ENCODE measurements around the gene DKK2.

Gene DKK2

GRCh38 chr4:107060388-107060787 is 24.3 kb upstream of the DKK2 start:
- H3K36me3 ChIP-seq, result no peaks in the 10 kb centered on the region
- no peak overlapping the region for H3K9ac ChIP-seq
- H4K20me1 ChIP-seq, result no peaks in the 10 kb centered on the region
- no peak overlapping the region for H3K27ac ChIP-seq
- peak overlapping the region in 3 of 11 experiments; percentile 28 to 69 (median 57); a peak in 3 of 22 replicates for H3K4me2 ChIP-seq
- H3K4me3 ChIP-seq, result no peak overlapping the region
- H3K4me1 ChIP-seq, result peaks cover 0 to 48% (median 6%) of the 10 kb centered on the region in 10 experiments; a peak in 11 of 20 replicates
- no peaks in the 10 kb centered on the region for H3K27me3 ChIP-seq
- peaks cover 0 to 5% (median 0%) of the 10 kb centered on the region in 11 experiments; a peak in 3 of 22 replicates for H3K9me3 ChIP-seq (replicated peaks in 1 of 11)
- no peak for TF ChIP-seq Cebpa-rat (IDR thresholded peaks at IDR 0.05)

GRCh38 chr4:107058828-107059227 is 22.7 kb upstream of the DKK2 start:
- peak overlapping the region in 4 of 11 experiments; percentile 16 to 69 (median 55); a peak in 5 of 22 replicates for H3K4me2 ChIP-seq
- no peaks in the 10 kb centered on the region for H4K20me1 ChIP-seq
- H3K9me3 ChIP-seq (replicated peaks in 1 of 11), result peaks cover 0 to 5% (median 0%) of the 10 kb centered on the region in 11 experiments; a peak in 3 of 22 replicates
- H3K27ac ChIP-seq, result peak overlapping the region in 2 of 11 experiments; percentile 27 to 31; a peak in 3 of 22 replicates
- no peaks in the 10 kb centered on the region for H3K36me3 ChIP-seq
- H3K4me1 ChIP-seq, result peaks cover 0 to 33% (median 0%) of the 10 kb centered on the region in 10 experiments; a peak in 6 of 20 replicates
- H3K9ac ChIP-seq, result no peak overlapping the region
- no peaks in the 10 kb centered on the region for H3K27me3 ChIP-seq
- TF ChIP-seq Cebpa-rat (IDR thresholded peaks at IDR 0.05), result no peak
- H3K4me3 ChIP-seq, result no peak overlapping the region

DNA sequence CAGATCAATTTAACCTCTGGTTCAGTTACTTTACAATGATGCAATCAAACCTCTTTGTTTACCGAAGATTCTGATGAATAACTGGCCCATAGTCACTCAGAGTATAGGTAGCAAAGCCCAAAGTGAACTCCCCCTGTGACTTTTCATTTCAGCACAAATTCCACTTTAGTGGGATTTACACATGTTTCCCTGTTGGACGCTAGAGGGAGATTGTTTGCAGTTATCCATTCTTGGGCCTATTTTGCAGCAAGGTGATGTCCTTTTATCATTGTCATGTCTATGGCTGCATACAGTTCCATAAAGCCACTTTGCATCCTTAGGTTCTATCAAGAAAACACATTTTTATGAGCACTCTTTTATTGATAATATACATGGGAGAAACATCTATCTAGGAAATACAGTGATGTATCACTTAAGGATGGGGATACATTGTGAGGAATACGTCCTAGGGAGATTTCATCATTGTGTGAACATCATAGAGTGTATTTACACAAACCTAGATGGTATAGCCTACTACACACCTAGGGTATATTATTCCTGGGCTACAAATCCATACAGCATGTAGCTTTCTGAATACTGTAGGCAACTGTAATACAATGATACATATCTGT is 14.5 kb upstream of the DKK2 start:
- Histone ChIP-seq H3K4me1 (no peaks in the 10 kb centered on the region), H4K20me1 (no peaks in the 10 kb centered on the region), H3K4me3 (no peak overlapping the region), H3K9me3 (replicated peaks in 1 of 11) (peaks cover 3 to 19% (median 9%) of the 10 kb centered on the region in 11 experiments; a peak in 21 of 22 replicates), H3K9ac (no peak overlapping the region), H3K27me3 (no peaks in the 10 kb centered on the region), H3K36me3 (no peaks in the 10 kb centered on the region), H3K4me2 (no peak overlapping the region), H3K27ac (no peak overlapping the region)
- TF ChIP-seq Cebpa-rat (IDR thresholded peaks at IDR 0.05), result no peak

- H3K4me2 ChIP-seq, result no peak overlapping the region
- H3K4me3 ChIP-seq, result no peak overlapping the region
- peaks cover 8 to 26% (median 14%) of the 10 kb centered on the region in 11 experiments; a peak in 21 of 22 replicates for H3K9me3 ChIP-seq (replicated peaks in 1 of 11)
- no peaks in the 10 kb centered on the region for H4K20me1 ChIP-seq
- no peak overlapping the region for H3K9ac ChIP-seq
- no peaks in the 10 kb centered on the region for H3K36me3 ChIP-seq
- H3K27me3 ChIP-seq, result no peaks in the 10 kb centered on the region
- TF ChIP-seq Cebpa-rat (IDR thresholded peaks at IDR 0.05), result no peak
- H3K27ac ChIP-seq, result no peak overlapping the region
- no peaks in the 10 kb centered on the region for H3K4me1 ChIP-seq
Observed at GRCh38 chr4:107046261-107046660, 10.1 kb upstream of the DKK2 start.

DNA sequence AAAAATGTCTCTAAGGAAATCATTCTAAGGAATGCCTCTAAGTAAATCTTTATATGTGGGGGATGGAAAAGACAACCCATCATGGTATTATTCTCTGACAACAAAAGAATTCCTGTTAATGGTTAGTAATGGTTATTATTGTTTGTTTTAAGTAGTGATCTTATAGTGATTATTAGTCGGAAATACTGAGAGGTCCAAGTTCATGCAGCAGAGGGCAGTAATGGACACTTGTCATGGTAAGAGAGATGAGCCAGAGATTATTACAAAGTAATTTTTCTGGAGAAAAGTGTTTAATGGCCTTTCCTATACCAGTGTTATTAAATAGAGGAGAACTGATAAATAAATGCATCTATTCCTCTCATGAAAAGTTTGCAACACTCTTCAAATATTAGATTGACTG is 8.1 kb upstream of the DKK2 start:
- Histone ChIP-seq H3K4me1 (no peaks in the 10 kb centered on the region), H3K4me3 (no peak overlapping the region), H3K27ac (no peak overlapping the region), H3K9me3 (replicated peaks in 1 of 11) (peaks cover 8 to 33% (median 14%) of the 10 kb centered on the region in 11 experiments; a peak in 21 of 22 replicates), H3K9ac (no peak overlapping the region), H3K36me3 (no peaks in the 10 kb centered on the region), H3K4me2 (no peak overlapping the region), H3K27me3 (no peaks in the 10 kb centered on the region), H4K20me1 (no peaks in the 10 kb centered on the region)
- TF ChIP-seq Cebpa-rat (IDR thresholded peaks at IDR 0.05), result no peak

- H3K27me3 ChIP-seq, result peaks cover 3 to 40% (median 37%) of the 10 kb centered on the region in 11 experiments; a peak in 20 of 22 replicates
- H3K27ac ChIP-seq, result no peak overlapping the region
- no peak overlapping the region for H3K4me3 ChIP-seq
- no peaks in the 10 kb centered on the region for H4K20me1 ChIP-seq
- H3K9ac ChIP-seq, result no peak overlapping the region
- H3K36me3 ChIP-seq, result no peaks in the 10 kb centered on the region
- peaks cover 0 to 14% (median 0%) of the 10 kb centered on the region in 10 experiments; a peak in 4 of 20 replicates for H3K4me1 ChIP-seq
- no peak; a peak in 1 of 22 replicates for TF ChIP-seq Cebpa-rat (IDR thresholded peaks at IDR 0.05)
- H3K9me3 ChIP-seq (replicated peaks in 1 of 11), result peaks cover 28 to 51% (median 36%) of the 10 kb centered on the region in 11 experiments
- H3K4me2 ChIP-seq, result no peak overlapping the region
Observed at GRCh38 chr4:107037199-107037584, 1.1 kb upstream of the DKK2 start.

GRCh38 chr4:107036584-107037198 is 578 bp upstream of the DKK2 start:
- peaks cover 0 to 14% (median 0%) of the 10 kb centered on the region in 10 experiments; a peak in 4 of 20 replicates for H3K4me1 ChIP-seq
- H3K27ac ChIP-seq, result no peak overlapping the region
- H3K36me3 ChIP-seq, result no peaks in the 10 kb centered on the region
- H3K4me2 ChIP-seq, result peak overlapping the region; percentile 41 to 85 (median 70); a peak in 18 of 22 replicates
- peak overlapping the region in 9 of 10 experiments; percentile 20 to 65 (median 49); a peak in 12 of 20 replicates for H3K4me3 ChIP-seq
- no peak overlapping the region; a peak in 1 of 22 replicates for H3K9ac ChIP-seq
- no peaks in the 10 kb centered on the region for H4K20me1 ChIP-seq
- TF ChIP-seq Cebpa-rat (IDR thresholded peaks at IDR 0.05), result no peak
- peaks cover 28 to 51% (median 36%) of the 10 kb centered on the region in 11 experiments for H3K9me3 ChIP-seq (replicated peaks in 1 of 11)
- H3K27me3 ChIP-seq, result peaks cover 3 to 40% (median 37%) of the 10 kb centered on the region in 11 experiments; a peak in 20 of 22 replicates

DNA sequence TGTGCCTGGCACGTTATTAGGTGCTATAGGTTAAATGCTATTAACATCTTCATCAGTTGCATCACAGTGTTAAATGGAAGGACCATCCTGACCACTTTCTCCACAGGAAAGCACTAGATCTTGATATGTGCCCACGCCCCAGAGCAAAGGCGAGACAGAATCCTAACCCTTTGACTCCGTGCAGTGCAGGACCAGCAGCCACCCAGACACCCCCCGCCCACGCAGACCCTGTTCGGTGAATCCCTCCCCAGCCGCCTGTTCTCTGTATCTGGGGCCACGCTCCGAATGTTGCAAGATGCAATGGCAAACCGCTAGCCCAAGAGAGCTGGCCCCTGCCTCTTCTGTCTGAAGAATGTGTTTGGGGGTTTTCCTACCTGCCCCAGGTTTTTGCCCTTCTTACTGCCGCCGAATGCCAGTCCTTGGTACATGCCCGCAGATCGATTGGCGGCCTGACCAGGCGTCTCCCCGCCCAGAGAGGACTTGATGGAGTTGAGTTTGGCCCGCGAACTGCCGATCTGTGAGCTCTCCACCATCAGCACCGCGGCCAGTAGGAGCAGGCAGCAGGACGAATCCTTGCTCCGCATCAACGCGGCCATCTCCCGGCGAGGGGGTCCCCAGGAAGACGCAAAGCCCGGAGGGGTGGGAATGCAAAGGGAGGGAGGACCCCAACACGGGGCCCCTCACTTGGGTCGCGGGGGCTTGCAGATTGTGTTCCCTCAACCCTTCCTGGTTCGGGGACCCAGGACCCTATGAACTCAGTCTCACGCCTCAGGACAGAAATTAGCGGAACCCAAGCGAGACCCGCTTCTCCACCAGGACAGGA is 906 bp downstream of the DKK2 start:
- H3K36me3 ChIP-seq, result no peaks in the 10 kb centered on the region
- no peak overlapping the region for H3K27ac ChIP-seq

More for the DNA sequence above, 906 bp downstream of the DKK2 start:
- H3K27me3 ChIP-seq, result peaks cover 3 to 40% (median 37%) of the 10 kb centered on the region in 11 experiments; a peak in 20 of 22 replicates
- H3K4me3 ChIP-seq, result peak overlapping the region; percentile 20 to 65 (median 46); a peak in 16 of 20 replicates
- peaks cover 0 to 14% (median 0%) of the 10 kb centered on the region in 10 experiments; a peak in 4 of 20 replicates for H3K4me1 ChIP-seq
- H3K9ac ChIP-seq, result no peak overlapping the region; a peak in 1 of 22 replicates
- peak overlapping the region; percentile 41 to 85 (median 70); a peak in 20 of 22 replicates for H3K4me2 ChIP-seq
- H3K9me3 ChIP-seq (replicated peaks in 1 of 11), result peaks cover 28 to 51% (median 36%) of the 10 kb centered on the region in 11 experiments
- no peaks in the 10 kb centered on the region for H4K20me1 ChIP-seq
- TF ChIP-seq Cebpa-rat (IDR thresholded peaks at IDR 0.05), result no peak
